WTC11 (cell line): ENCODE measurements around the gene TMEM131L.

Experiments
- E2F5 ChIP-seq: sonication (generic); formaldehyde crosslinking; IDR thresholded peaks from 2 replicates; pipeline ENCODE4 v1.8.1; 2022; ENCODE audit warnings: mild to moderate bottlenecking, moderate library complexity, missing genetic modification reagents
- IRF2 ChIP-seq: sonication (generic); formaldehyde crosslinking; IDR thresholded peaks from 2 replicates; pipeline ENCODE4 v1.8.0; 2022; ENCODE audit warnings: low read depth, missing genetic modification reagents, borderline replicate concordance
- TF ChIP-seq, protein P1 (sequence below): fragments of 200-600 bp; IDR thresholded peaks from 2 replicates; pipeline ENCODE4 v1.8.0; 2022; ENCODE audit warnings: antibody characterized with exemption
- TF ChIP-seq, protein P2 (sequence below): sonication (generic); formaldehyde crosslinking; IDR thresholded peaks from 2 replicates; pipeline ENCODE4 v1.8.0; 2022; ENCODE audit warnings: mild to moderate bottlenecking, missing genetic modification reagents

- TF ChIP-seq, protein P1, sequence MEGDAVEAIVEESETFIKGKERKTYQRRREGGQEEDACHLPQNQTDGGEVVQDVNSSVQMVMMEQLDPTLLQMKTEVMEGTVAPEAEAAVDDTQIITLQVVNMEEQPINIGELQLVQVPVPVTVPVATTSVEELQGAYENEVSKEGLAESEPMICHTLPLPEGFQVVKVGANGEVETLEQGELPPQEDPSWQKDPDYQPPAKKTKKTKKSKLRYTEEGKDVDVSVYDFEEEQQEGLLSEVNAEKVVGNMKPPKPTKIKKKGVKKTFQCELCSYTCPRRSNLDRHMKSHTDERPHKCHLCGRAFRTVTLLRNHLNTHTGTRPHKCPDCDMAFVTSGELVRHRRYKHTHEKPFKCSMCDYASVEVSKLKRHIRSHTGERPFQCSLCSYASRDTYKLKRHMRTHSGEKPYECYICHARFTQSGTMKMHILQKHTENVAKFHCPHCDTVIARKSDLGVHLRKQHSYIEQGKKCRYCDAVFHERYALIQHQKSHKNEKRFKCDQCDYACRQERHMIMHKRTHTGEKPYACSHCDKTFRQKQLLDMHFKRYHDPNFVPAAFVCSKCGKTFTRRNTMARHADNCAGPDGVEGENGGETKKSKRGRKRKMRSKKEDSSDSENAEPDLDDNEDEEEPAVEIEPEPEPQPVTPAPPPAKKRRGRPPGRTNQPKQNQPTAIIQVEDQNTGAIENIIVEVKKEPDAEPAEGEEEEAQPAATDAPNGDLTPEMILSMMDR: no peak
- TF ChIP-seq E2F5 (CRISPR knock-in tag) (no peak), IRF2 (CRISPR knock-in tag) (no peak)
- TF ChIP-seq, protein P2, sequence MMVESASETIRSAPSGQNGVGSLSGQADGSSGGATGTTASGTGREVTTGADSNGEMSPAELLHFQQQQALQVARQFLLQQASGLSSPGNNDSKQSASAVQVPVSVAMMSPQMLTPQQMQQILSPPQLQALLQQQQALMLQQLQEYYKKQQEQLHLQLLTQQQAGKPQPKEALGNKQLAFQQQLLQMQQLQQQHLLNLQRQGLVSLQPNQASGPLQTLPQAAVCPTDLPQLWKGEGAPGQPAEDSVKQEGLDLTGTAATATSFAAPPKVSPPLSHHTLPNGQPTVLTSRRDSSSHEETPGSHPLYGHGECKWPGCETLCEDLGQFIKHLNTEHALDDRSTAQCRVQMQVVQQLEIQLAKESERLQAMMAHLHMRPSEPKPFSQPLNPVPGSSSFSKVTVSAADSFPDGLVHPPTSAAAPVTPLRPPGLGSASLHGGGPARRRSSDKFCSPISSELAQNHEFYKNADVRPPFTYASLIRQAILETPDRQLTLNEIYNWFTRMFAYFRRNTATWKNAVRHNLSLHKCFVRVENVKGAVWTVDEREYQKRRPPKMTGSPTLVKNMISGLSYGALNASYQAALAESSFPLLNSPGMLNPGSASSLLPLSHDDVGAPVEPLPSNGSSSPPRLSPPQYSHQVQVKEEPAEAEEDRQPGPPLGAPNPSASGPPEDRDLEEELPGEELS (CRISPR knock-in tag): no peak
Observed at GRCh38 chr4:153646978-153647377, 180.8 kb downstream of the TMEM131L start.
